Measurements from ENCODE around the gene SLC26A9.
"Not testable (repeated sequence)": the region's sequence is repeated elsewhere in the genome, so short reads cannot be mapped to it uniquely, and the experiment has no call there.

SLC26A9 gene

GRCh38 chr1:205924460-205924790, 18.8 kb downstream of the SLC26A9 start:
- no peak for DNase-seq (ENCODE audit: low read depth)

DNA sequence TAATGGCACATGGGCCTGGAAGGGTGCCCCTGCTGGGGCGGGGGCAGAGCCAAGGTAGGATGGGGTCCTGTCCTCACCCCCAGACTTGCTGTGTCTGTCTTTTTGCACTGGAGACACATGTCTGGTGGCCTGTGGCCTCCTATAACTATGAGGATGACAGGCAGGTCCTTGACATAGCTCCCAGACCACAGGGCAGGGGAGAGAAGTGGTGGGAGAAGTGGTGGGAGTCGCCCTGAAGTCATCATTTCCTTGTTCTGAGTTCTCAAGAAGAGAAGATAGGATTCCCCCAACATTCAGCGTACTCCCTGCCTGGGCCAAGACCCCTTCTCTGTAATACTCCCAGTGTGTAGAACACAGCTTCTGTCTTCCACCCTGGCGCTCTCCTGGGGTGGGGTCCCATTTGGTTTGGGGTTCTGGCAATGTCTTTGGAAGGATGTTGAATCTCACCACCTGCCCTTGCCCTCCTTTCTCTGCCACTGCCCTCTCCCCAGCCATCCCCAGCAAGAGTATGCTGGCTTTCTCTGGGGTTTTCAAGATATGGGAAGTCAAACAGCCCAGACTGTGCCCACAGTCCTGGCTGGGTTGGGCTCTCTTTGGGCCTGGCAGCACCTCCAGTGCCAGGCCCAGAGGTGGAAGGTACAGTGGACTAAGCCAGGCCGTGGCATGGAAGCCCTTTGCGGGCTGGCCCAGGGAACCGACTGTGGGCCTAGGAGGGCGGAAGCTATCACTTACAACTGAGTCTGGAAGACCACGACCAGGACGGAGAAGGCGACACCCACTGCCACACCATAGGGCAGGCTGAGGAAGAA, 19.4 kb downstream of the SLC26A9 start:
- no peak for DNase-seq (ENCODE audit: low read depth)

- no peak for DNase-seq (ENCODE audit: low read depth)
These were observed 20.4 kb downstream of the SLC26A9 start for GRCh38 chr1:205922806-205923205.

DNA sequence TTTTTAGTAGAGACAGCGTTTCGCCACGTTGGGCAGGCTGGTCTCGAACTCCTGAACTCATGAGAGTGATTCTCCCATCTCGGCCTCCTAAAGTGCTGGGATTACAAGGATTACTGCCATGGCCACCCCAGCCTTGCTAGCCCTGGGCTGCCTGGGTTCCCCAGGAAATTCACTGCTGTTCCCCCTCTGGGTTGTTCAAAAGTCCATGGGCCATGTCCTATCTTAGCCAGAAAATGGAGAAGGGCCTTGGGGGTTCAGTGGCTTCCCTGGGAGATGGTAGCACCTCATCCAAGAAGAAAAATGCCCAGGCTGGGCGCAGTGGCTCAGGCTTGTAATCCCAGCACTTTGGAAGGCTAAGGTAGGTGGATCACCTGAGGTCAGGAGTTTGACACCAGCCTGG, 20.9 kb downstream of the SLC26A9 start:
- DNase-seq (ENCODE audit: low read depth): no peak

DNA sequence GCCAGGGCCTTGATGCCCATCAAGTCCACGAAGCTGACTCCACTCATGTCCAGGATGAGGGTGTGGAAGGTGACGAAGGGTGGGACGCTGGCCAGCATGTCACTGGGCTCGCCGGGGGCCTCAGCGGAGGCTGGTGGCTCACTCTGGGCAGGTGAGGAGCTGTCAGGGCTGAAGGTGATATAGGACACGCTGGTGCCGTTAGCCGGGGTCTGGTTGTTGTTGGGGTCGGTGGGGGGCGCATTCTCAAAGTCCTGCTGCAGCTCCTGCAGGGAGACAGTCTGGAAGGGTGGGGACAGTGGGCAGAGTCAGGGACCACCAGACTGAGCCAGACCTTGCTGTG, 21.7 kb downstream of the SLC26A9 start:
- no peak for DNase-seq (ENCODE audit: low read depth)

- no peak for DNase-seq (ENCODE audit: low read depth)
These were observed 22.2 kb downstream of the SLC26A9 start for GRCh38 chr1:205920861-205921569.

DNA sequence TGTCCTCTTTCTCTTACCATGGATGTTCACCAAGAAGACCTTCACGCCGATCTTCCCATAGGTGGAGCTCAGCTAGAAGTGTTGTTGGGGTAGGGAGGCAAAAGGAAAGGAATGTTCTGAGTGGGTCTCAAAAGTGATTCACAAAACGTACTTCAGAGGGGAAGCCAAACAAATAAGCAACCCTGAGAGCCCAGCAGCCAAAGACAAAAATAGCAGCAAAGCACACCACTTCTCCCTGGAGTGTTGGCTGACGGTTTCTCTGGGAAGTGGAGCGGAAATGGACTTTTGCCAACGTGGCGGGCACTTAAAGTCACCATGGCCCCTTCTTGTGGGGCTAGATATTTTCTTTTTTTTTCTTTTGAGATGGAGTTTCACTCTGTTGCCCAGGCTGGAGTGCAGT, 23.1 kb downstream of the SLC26A9 start:
- peak; percentile 57 for DNase-seq (ENCODE audit: low read depth)

DNA sequence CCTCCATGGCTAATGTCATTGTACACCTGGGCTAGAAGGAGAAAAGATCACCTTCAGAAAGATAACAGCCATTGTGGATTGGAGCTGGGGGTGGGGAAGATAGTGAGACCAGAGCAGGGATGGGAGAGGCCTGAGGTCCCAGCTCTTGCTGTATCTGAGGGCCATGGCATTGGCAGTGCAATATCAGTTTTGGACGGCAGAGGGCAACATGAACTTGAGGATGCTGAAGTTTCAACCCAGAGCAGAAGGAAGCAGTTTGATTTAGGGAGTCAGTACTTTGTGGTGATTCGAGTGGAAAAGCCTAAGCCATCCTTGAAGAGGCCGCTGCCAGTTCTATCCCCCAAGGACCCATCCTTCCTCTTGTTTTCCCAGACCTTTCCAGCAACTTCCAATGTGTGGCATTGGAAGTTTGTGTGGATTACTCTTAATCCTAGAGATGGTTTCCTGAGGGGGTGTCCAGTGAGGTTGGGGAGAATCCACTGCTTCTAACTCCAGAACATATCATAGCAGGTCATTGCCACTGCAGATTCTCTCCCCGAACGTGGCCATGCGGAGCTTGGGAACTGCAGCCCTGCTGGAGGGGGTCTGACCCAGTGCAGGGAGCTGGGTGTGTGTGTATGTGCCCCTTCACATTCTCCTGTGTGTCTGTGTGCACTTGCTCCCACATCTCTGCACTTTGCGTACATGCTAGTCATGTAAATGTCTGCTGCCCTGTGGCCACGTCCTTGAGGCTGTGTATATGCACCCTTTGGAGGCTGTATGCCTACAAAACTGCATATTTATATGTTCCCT, 24.1 kb downstream of the SLC26A9 start:
- DNase-seq (ENCODE audit: low read depth): peak; percentile 73

GRCh38 chr1:205917466-205918238, 25.6 kb downstream of the SLC26A9 start:
- DNase-seq (ENCODE audit: low read depth): no peak

GRCh38 chr1:205916541-205916940, 26.7 kb downstream of the SLC26A9 start:
- no peak for DNase-seq (ENCODE audit: low read depth)

DNA sequence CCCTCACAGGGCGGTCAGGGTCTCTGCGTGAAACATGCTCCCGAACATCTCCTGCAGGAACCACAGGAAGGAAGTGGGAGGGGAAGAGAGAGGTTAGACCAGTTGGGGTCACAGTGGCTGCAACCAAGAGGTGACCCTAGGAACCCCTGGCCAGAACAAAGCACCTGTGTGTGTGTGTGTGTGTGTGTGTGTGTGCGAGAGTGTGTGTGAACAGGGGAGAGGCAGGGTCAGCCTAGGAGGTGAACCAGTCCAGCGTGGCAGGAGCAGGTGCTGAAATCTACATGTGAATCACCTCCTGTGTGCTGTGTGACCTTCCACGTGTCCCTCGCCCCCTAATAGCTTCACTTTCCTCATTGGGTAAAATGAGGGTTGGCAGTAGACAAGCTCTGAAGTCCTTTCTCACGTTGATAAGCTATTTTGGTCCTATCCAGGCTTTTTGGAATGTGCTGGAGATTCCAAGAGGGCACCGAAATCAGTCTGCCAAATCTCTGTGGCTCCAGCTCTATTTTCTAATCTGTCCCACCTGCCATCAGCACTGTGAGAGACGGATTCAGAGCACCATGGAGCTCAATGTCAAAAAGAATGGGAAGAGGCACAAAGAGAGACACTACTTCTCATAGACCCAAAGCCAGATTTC, 27.8 kb downstream of the SLC26A9 start:
- no peak for DNase-seq (ENCODE audit: low read depth)

- DNase-seq (ENCODE audit: low read depth): no peak
These were observed 28.5 kb downstream of the SLC26A9 start for GRCh38 chr1:205914730-205915129.

DNA sequence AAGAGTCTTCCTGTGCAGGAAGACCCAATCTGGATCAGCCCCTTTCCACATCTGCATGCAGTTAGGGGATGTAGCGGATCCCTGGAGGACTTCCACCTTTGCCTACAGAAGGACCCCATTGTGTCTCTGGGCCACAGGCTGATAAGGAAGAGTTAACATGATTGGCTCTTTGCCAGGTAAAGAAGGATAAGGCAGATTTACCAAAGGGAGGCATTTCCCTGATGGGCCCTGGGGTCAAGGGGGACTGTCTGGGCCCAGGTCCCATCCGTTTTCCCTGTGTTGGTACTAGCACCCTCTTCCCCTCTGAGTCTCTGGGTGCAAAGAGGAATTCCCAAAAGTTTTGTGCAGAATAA, 29.1 kb downstream of the SLC26A9 start:
- no peak for DNase-seq (ENCODE audit: low read depth)

- no peak for DNase-seq (ENCODE audit: low read depth)
These were observed 29.7 kb downstream of the SLC26A9 start for GRCh38 chr1:205913451-205914154.

DNA sequence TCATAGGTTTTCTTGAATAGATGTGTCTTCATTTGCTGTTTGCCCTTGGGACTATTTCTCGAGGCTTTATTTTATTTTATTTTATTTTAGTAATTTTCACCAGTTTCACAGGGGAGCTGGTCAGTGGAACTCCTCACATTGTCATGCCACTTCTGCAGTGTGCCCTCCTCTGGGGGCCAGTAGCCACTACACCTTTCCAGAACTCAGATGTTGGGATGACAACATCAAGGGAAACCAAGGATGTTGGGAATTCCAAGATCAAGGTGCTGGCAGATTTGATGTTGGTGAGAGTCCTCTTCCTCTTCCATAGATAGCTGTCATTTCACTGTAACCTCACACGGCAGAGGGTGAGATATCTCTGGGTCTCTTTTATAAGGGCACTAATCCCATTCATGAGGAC, 35.5 kb downstream of the SLC26A9 start:
- no peak for DNase-seq (ENCODE audit: low read depth)

- DNase-seq (ENCODE audit: low read depth): not testable (repeated sequence)
These were observed 38.2 kb downstream of the SLC26A9 start for GRCh38 chr1:205905095-205905494.

GRCh38 chr1:205896351-205896750, 46.9 kb downstream of the SLC26A9 start:
- DNase-seq (ENCODE audit: low read depth): no peak

DNA sequence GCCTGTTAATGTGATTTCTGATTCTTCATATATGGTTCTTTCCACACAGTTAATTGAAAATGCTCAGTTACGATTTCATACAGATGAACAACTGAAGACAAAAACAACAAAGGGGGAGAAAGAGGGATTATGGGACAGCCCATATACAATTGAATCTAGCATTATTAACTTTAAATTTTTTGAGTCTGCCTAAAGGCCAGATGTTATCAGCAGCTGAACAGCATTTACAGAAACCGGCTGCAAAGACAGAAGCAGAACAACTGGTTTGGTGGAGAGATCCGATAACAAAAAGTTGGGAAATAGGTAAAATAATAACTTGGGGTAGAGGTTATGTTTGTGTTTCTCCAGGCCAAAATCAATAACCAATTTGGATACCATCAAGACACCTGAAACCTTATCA, 49.1 kb downstream of the SLC26A9 start:
- not testable (repeated sequence) for DNase-seq (ENCODE audit: low read depth)

DNA sequence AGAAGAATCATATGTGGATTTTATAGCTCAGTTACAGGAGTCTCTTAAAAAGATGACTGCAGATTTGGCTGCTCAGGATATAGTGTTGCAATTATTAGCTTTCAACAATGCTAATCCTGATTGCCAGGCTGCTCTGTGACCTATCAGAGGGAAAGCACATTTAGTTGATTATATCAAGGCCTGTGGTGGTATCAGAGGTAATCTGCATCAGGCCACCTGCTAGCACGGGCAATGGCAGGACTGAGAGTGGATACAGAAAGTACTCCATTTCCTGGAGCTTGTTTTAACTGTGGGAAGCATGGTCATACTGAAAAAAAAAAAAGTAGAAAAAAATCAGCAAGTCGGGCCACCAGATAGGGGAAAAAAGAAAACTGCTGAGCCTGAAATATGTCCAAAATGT, 51.1 kb downstream of the SLC26A9 start:
- DNase-seq (ENCODE audit: low read depth): not testable (repeated sequence)

DNA sequence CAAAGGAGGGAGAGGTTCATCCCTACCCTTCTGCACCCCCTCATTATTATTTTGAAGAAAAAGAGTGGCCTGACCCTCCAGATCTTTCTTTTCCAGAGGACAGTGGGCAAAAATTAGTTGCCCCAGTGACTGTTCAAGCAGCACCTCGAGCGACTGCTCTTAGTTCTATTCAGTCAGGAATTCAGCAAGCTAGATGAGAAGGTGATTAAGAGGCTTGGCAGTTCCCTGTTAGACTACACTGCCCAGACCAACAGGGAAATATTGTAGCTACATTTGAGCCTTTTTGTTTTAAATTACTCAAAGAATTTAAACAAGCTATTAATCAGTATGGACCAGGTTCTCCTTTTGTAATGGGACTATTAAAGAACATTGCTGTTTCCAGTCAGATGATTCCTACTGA, 51.8 kb downstream of the SLC26A9 start:
- peak; percentile 9 for DNase-seq (ENCODE audit: low read depth)

- not testable (repeated sequence) for DNase-seq (ENCODE audit: low read depth)
These were observed 52.6 kb downstream of the SLC26A9 start for GRCh38 chr1:205890631-205891030.
